Activated naive CD8-positive, alpha-beta T cell treated with anti-CD3 and anti-CD28 coated beads, Interleukin-2, amount 10 ng/mL, durations not matched to agents 7 days and 5 days (primary cell): ENCODE measurements around the gene HHIPL2. TPM values are rescaled to one million over a fixed set of nuclear protein-coding genes. Genes with fewer than 3 reads are reported as not detected.

ENCODE experiments used
- total RNA-seq, 2 experiments: library from RNA; stranded (reverse); gene quantifications; one replicate each; pipeline ENCODE4 v1.2.3, GENCODE V29; 2021

Gene HHIPL2
- total RNA-seq, 2 experiments from 2014 or later, result 0.19 TPM; not detected in 1

Other genes starting within 250 kb of the HHIPL2 start
- 10 to 100 TPM; 12.1 to 14.4 TPM for gene TAF1A, start 41.8 kb upstream of the HHIPL2 start, total RNA-seq
- 10 to 100 TPM; 80.7 to 82.3 TPM for gene MIA3, start 70.0 kb upstream of the HHIPL2 start, total RNA-seq
- 10 to 100 TPM; 62.8 to 65.0 TPM for gene AIDA, start 164.4 kb upstream of the HHIPL2 start, total RNA-seq
- gene BROX, start 164.5 kb upstream of the HHIPL2 start, total RNA-seq, result 10 to 100 TPM; 46.0 to 48.6 TPM
- gene FAM177B, start 189.1 kb upstream of the HHIPL2 start, total RNA-seq, result not detected